NCI-H1694 (cell line): ENCODE results near the gene WDR46.

Experiments used
- DNase-seq: peaks from one replicate; lab custom pipeline; 2025; lab: John Stamatoyannopoulos, UW

WDR46 gene

GRCh38 chr6:33288921-33289783, at the start of gene WDR46, which contains the start of gene PFDN6:
WDR46 (minus strand) TSS chr6:33289239; CDS start chr6:33289170, 69 bp downstream.
PFDN6 (plus strand) TSS chr6:33289601; CDS start chr6:33289857, 256 bp downstream.
- DNase-seq = peak; percentile 73

- no peak for DNase-seq
Observed at GRCh38 chr6:33336495-33336894, 47.5 kb upstream of the WDR46 start.

- no peak for DNase-seq
Observed at GRCh38 chr6:33335916-33336315, 46.9 kb upstream of the WDR46 start.

- no peak for DNase-seq
Observed at GRCh38 chr6:33333666-33334065, 44.6 kb upstream of the WDR46 start.

GRCh38 chr6:33330736-33331135, 41.7 kb upstream of the WDR46 start:
- DNase-seq = no peak

- DNase-seq = no peak
Observed at GRCh38 chr6:33329058-33329457, 40.0 kb upstream of the WDR46 start.

GRCh38 chr6:33324125-33324524, 35.1 kb upstream of the WDR46 start:
- DNase-seq = no peak

GRCh38 chr6:33323623-33323948, 34.5 kb upstream of the WDR46 start:
- no peak for DNase-seq

- no peak for DNase-seq
Observed at GRCh38 chr6:33321227-33321626, 32.2 kb upstream of the WDR46 start.

GRCh38 chr6:33320315-33321181, 31.5 kb upstream of the WDR46 start:
- no peak for DNase-seq

- no peak for DNase-seq
Observed at GRCh38 chr6:33319939-33320314, 30.9 kb upstream of the WDR46 start.

- DNase-seq = no peak
Observed at GRCh38 chr6:33318426-33319073, 29.5 kb upstream of the WDR46 start.

GRCh38 chr6:33317669-33318425, 28.8 kb upstream of the WDR46 start, which contains the start of gene ZBTB22:
ZBTB22 (minus strand) TSS chr6:33317744; CDS start chr6:33316916, 828 bp downstream.
- DNase-seq = peak; percentile 87

GRCh38 chr6:33317419-33317668, 28.3 kb upstream of the WDR46 start:
- no peak for DNase-seq

GRCh38 chr6:33316603-33317418, 27.8 kb upstream of the WDR46 start:
- no peak for DNase-seq

GRCh38 chr6:33315793-33316602, 27.0 kb upstream of the WDR46 start:
- no peak for DNase-seq

GRCh38 chr6:33314943-33315792, 26.1 kb upstream of the WDR46 start:
- DNase-seq = no peak

- DNase-seq = no peak
Observed at GRCh38 chr6:33314515-33314942, 25.5 kb upstream of the WDR46 start.
